Right lobe of liver (tissue), 6 donors: ENCODE measurements around the gene PRICKLE1. TPM values are rescaled to one million over a fixed set of nuclear protein-coding genes. Genes with fewer than 3 reads are reported as not detected.

Source experiments
- ATAC-seq, 4 donors: fragments of 200-7000 bp; cut with Tn5 transposase; one replicate each; pipeline ENCODE4 v1.9.1; 2020; ENCODE audit warnings: mild to moderate bottlenecking in 4 of 4, moderate library complexity in 4 of 4
- DNase-seq, 3 donors: peaks; one replicate each; pipeline ENCODE4 v3.0.0-alpha.2; 2020
- H3K27ac ChIP-seq, 3 donors: fragments of 200-600 bp; one replicate each; pipeline ENCODE4 v1.8.0; 2022
- H3K27me3 ChIP-seq, 2 donors: fragments of 200-600 bp; one replicate each; pipeline ENCODE4 v1.8.0; 2022
- H3K36me3 ChIP-seq, 4 donors: fragments of 200-600 bp; sonication (generic) in 1 of 4; one replicate each; pipeline versions ENCODE4 v1.5.1 to v1.8.0; 2017 to 2022; ENCODE audit warnings: control low read depth in 1 of 4
- H3K4me1 ChIP-seq, 4 donors: fragments of 200-600 bp; sonication (generic) in 1 of 4; one replicate each; pipeline versions ENCODE4 v1.5.1 to v1.8.0; 2017 to 2022; ENCODE audit warnings: control low read depth in 1 of 4
- H3K4me3 ChIP-seq, 3 donors: fragments of 200-600 bp; one replicate each; pipeline ENCODE4 v1.8.0; 2022
- H3K9me3 ChIP-seq, 4 donors: fragments of 200-600 bp; sonication (generic) in 1 of 4; one replicate each; pipeline versions ENCODE4 v1.5.1 to v1.8.0; 2017 to 2022; ENCODE audit warnings: control low read depth in 1 of 4
- POLR2A ChIP-seq: fragments of 450-650 bp; IDR thresholded peaks from one replicate; pipeline ENCODE4 v1.6.1; 2017; ENCODE audit warnings: antibody characterized with exemption, mild to moderate bottlenecking
- WGBS: methylation state at CpG from one replicate; pipeline ENCODE4 v1.1.6; 2018; ENCODE audit warnings: low coverage, low lambda C conversion rate; ENCODE audit not compliant: insufficient coverage; ENCODE audit errors: missing lambda C conversion rate; 5-methylcytosine and 5-hydroxymethylcytosine counted together
- intact Hi-C, 2 donors: fragments of 100-400 bp; cut with DNase I; formaldehyde crosslinking; loops; one replicate each; pipeline versions ENCODE4 v1.11.2 to v1.14.1; 2022
- total RNA-seq, 6 experiments: library from RNA; depleted of rRNA in 2 of 6; stranded (reverse); fragments of >200 nt in 2 of 6; fragmentation: NEBNext Ultra II Directional in 3 of 6; extraction: Animal tissue kit (Norgen Biotek cat#: 25700) in 3 of 6; gene quantifications; one replicate each; pipeline versions ENCODE4 v1.1.0 to v1.2.4, GENCODE V29; 2016 to 2023
- TF ChIP-seq, protein P1 (sequence below), 4 donors: fragments of 200-600 bp in 3 of 4; fragments of 450-650 bp in 1 of 4; IDR thresholded peaks; one replicate each; pipeline versions ENCODE4 v1.5.1 to v1.8.0; 2016 to 2022; ENCODE audit warnings: antibody characterized with exemption in 4 of 4, mild to moderate bottlenecking in 2 of 4
- donor health status: DM: no; HTN: yes; CAD: no.
- donor health status: DM: no; HTN: no; CAD: no.
- donor health status: DM: no; HTN: no; CAD: no.
- donor health status: DM: no; HTN: yes; CAD: no.
- donor health status: DM: no; HTN: yes; CAD: no.

The PRICKLE1 gene
- total RNA-seq, 6 experiments from 2014 or later: 0.79 to 2.9 (median 1.1) TPM

DNA sequence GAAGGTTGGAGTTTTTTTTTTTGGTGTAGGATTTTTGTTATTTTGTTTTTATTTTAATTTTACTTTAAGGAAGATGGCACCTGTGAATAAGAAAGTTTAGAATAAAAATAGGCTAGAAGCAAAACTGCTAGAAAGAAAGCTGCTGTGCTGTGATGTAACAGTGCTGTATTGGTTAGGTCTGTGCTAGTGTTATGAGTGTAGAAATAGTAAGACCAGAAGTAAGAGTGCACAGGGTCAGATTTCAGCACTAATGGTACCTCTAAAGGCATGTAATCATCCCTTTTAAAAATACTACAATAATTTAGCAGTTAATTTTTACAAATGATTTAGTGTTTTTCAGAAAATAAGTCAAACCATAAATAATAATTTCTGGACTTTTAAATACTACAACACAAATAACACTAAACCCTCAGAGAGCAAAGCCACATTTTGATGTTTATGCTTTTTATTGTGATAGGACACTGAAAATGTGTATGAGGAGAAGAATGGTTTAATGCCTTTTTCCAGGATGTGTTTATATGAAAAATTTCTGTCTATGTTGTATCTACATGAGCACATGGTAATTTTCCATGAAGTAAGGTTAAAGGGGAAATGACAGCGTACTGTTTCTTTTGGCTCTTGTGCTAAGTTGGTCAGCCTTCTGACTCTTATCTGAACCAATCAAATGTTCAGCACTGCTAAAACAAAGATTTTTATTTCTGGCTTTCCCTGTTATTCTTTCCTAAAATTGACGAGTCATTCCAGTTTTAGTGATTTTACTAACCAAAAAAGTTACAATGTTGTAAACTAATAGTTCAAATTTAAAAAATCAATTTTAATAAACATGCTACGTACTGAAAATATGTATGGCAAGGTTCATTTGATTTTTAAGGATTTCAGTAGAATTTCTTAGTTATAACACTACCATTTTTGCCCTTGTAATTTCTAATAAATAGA is 167.4 kb downstream of the PRICKLE1 start:
- ATAC-seq (peak; percentile 40 to 78 (median 66)), DNase-seq (no peak)
- H3K4me1 ChIP-seq: peaks cover 0 to 8% (median 0%) of the 10 kb centered on the region in 4 donors
- intact Hi-C loops: no loop called here
- no peaks in the 10 kb centered on the region for H3K9me3 ChIP-seq
- no peak overlapping the region for H3K4me3 ChIP-seq
- TF ChIP-seq, protein P1, sequence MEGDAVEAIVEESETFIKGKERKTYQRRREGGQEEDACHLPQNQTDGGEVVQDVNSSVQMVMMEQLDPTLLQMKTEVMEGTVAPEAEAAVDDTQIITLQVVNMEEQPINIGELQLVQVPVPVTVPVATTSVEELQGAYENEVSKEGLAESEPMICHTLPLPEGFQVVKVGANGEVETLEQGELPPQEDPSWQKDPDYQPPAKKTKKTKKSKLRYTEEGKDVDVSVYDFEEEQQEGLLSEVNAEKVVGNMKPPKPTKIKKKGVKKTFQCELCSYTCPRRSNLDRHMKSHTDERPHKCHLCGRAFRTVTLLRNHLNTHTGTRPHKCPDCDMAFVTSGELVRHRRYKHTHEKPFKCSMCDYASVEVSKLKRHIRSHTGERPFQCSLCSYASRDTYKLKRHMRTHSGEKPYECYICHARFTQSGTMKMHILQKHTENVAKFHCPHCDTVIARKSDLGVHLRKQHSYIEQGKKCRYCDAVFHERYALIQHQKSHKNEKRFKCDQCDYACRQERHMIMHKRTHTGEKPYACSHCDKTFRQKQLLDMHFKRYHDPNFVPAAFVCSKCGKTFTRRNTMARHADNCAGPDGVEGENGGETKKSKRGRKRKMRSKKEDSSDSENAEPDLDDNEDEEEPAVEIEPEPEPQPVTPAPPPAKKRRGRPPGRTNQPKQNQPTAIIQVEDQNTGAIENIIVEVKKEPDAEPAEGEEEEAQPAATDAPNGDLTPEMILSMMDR (IDR thresholded peaks at IDR 0.05): no peak
- TF ChIP-seq POLR2A: no peak
- WGBS: 48% methylated on average over 3 of the region's 3 CpGs
- no peaks in the 10 kb centered on the region for H3K27me3 ChIP-seq
- no peak overlapping the region for H3K27ac ChIP-seq
- no peaks in the 10 kb centered on the region for H3K36me3 ChIP-seq

GRCh38 chr12:42420395-42420794 is 169.2 kb downstream of the PRICKLE1 start:
- no peak overlapping the region for H3K4me3 ChIP-seq
- no peak for TF ChIP-seq POLR2A
- TF ChIP-seq, protein P1 (IDR thresholded peaks at IDR 0.05): no peak
- no peak for DNase-seq
- intact Hi-C loops: no loop called here
- WGBS: 74% methylated on average over 3 of the region's 3 CpGs
- no peaks in the 10 kb centered on the region for H3K36me3 ChIP-seq
- H3K4me1 ChIP-seq: peaks cover 0 to 13% (median 0%) of the 10 kb centered on the region in 4 donors
- H3K27me3 ChIP-seq: no peaks in the 10 kb centered on the region
- no peak for ATAC-seq
- H3K9me3 ChIP-seq: no peaks in the 10 kb centered on the region
- no peak overlapping the region for H3K27ac ChIP-seq

GRCh38 chr12:42410340-42410739 is 179.2 kb downstream of the PRICKLE1 start:
- Histone ChIP-seq H3K4me1 (no peaks in the 10 kb centered on the region), H3K27me3 (no peaks in the 10 kb centered on the region), H3K9me3 (no peaks in the 10 kb centered on the region), H3K36me3 (no peaks in the 10 kb centered on the region), H3K27ac (no peak overlapping the region), H3K4me3 (no peak overlapping the region)
- DNase-seq (no peak), ATAC-seq (no peak)
- intact Hi-C loops: no loop called here
- TF ChIP-seq, protein P1 (IDR thresholded peaks at IDR 0.05): no peak
- no peak for TF ChIP-seq POLR2A
- 33% methylated on average over 1 of the region's 1 CpG for WGBS

GRCh38 chr12:42409471-42409870 is 180.1 kb downstream of the PRICKLE1 start:
- no peaks in the 10 kb centered on the region for H3K27me3 ChIP-seq
- no peaks in the 10 kb centered on the region for H3K36me3 ChIP-seq
- ATAC-seq (no peak), DNase-seq (no peak)
- no peaks in the 10 kb centered on the region for H3K4me1 ChIP-seq
- H3K27ac ChIP-seq: no peak overlapping the region
- intact Hi-C loops: no loop called here
- H3K4me3 ChIP-seq: no peak overlapping the region
- WGBS: 81% methylated on average over 2 of the region's 2 CpGs
- TF ChIP-seq, protein P1 (IDR thresholded peaks at IDR 0.05): no peak
- no peak for TF ChIP-seq POLR2A
- H3K9me3 ChIP-seq: no peaks in the 10 kb centered on the region
